Erythroblast (primary cell): ENCODE results near the gene RWDD3.

Source experiments
- DNase-seq, 2 experiments: peaks; one replicate each; lab custom pipeline; 2025; lab: John Stamatoyannopoulos, UW
- GATA1 ChIP-seq: IDR thresholded peaks from 2 replicates; pipeline ENCODE4 v1.6.1; 2011; ENCODE audit warnings: low read depth, mild to moderate bottlenecking, control low read depth, low read length, moderate library complexity
- POLR2A ChIP-seq: IDR thresholded peaks from 2 replicates; pipeline ENCODE4 v1.6.1; 2011; ENCODE audit warnings: mild to moderate bottlenecking, low read length

RWDD3 gene

GRCh38 chr1:95245029-95245428 is 11.0 kb downstream of the RWDD3 start:
- no peak for TF ChIP-seq POLR2A
- no peak for TF ChIP-seq GATA1
- DNase-seq = no peak

GRCh38 chr1:95246511-95246910 is 12.5 kb downstream of the RWDD3 start:
- TF ChIP-seq POLR2A = no peak
- no peak for TF ChIP-seq GATA1
- no peak for DNase-seq

- no peak for TF ChIP-seq POLR2A
- TF ChIP-seq GATA1 = no peak
- no peak for DNase-seq
These were observed 13.6 kb downstream of the RWDD3 start for GRCh38 chr1:95247607-95248006.

- DNase-seq = peak; percentile 33 to 71
- TF ChIP-seq POLR2A = no peak
- TF ChIP-seq GATA1 = no peak
These were observed 15.9 kb downstream of the RWDD3 start for GRCh38 chr1:95249916-95250315.

- TF ChIP-seq GATA1 (no peak), POLR2A (no peak)
- DNase-seq = no peak
These were observed 18.4 kb downstream of the RWDD3 start for GRCh38 chr1:95252422-95252821.

GRCh38 chr1:95254959-95255358 is 20.9 kb downstream of the RWDD3 start:
- DNase-seq = no peak
- TF ChIP-seq GATA1 = no peak
- TF ChIP-seq POLR2A = no peak

DNA sequence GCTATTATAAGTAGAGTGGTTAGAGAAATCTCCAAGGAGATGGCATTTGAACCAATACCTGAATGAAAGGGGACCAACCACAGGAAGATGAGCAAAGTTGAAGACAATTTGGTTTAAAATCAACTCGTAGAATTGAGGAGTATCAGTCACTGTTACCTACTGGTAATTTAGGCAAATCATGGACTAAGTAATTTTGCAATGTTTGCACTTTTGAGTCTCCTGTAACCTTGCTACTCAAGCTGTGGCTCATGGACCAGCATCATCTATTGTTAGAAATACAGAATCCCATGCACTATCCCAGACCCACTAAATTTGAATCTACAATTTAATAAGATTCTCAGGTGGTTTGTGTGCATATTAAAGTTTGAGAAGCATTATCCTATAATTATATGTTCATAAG is 21.8 kb downstream of the RWDD3 start:
- no peak for TF ChIP-seq GATA1
- no peak for TF ChIP-seq POLR2A
- no peak for DNase-seq

DNA sequence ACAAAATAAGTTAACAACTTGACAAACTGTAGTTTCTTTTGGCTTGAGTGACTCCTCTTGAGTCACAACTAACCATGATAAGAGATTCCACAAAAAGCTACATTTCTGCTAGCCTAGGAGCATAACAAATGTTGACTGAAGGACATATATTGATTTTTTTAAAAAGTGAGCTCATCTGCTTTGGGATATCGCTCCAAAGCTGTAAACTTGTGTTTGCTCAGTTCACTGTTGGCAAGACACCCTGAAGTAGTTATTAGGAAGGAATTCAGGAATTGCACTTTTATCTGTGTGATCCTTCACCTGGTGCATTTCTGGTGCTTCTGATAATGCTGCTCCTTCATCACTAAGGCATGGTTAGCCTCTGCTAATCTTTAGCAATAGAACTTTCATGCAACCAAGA is 23.7 kb downstream of the RWDD3 start:
- TF ChIP-seq GATA1 (no peak), POLR2A (no peak)

GRCh38 chr1:95259245-95259644 is 25.2 kb downstream of the RWDD3 start:
- no peak for DNase-seq
- no peak for TF ChIP-seq GATA1
- TF ChIP-seq POLR2A = no peak

More for the DNA sequence above, 23.7 kb downstream of the RWDD3 start:
- DNase-seq = no peak

DNA sequence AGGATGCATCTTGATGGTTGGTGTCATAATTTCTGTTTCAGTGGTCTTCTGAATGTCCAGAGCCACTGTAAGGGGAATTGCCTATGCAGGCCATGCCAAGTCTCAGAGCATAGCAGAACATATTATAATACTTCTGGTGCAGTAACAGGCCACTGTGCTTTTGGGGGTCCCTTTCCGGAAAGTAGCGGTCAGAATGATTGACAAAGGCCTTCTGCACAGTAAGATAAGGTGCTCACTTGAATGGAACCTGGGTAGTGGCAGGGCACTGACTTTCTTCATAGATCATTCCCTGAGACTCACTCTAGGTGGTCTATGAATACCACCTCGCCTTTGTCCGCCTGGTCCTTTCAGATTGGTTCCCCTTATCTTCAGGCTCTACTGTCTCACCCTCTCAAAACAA is 28.9 kb downstream of the RWDD3 start:
- no peak for DNase-seq
- no peak for TF ChIP-seq POLR2A

- no peak for DNase-seq
- TF ChIP-seq GATA1 (no peak), POLR2A (no peak)
These were observed 29.4 kb downstream of the RWDD3 start for GRCh38 chr1:95263450-95263849.

GRCh38 chr1:95265106-95265505 is 31.1 kb downstream of the RWDD3 start:
- TF ChIP-seq GATA1 = no peak
- TF ChIP-seq POLR2A = no peak
- no peak for DNase-seq

GRCh38 chr1:95276429-95276828 is 42.4 kb downstream of the RWDD3 start:
- TF ChIP-seq GATA1 (no peak), POLR2A (no peak)
- DNase-seq = no peak

DNA sequence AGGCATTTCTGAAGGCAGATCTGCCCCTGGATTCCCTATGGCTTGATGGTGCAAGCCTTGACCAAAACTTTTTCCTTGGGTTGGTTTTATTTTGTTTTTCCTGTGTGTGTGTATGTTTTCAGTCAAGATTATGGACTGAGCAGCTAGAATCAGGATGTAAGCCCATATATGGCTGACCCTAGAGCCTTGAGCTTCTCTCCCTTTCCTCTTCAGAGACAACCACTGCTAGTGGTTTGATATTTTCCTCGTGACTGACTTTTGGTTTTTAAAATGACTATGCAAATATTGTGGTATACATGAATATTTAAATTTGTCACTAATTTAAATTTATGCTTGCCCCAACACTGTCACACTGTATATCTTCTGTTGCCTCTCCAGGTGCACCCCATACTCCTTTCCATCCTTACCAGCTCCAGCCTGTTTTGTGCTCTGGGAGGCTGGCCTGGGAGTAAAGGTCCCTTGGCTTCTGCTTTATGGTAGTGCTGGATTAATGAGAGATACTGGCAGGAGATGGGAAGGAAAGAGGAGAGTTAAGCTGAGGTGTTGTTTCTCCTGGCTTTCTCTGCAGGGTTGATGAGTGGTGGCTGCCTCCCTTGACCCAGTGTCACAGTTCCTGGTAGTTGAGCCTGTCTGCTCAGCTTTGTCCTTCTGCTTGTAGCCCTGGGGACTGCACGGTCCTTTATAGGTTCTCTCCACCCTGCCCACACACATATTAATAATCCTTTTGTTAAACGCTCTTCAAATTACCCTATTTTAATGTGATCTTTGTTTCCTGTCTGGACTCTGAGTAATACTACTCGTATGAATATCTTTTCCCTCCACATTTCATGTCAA is 44.4 kb downstream of the RWDD3 start:
- TF ChIP-seq GATA1 (no peak), POLR2A (no peak)
- no peak for DNase-seq
